Activated T-helper 17 cell treated with anti-CD3 and anti-CD28 coated beads, Interleukin-2, amount 50 U/mL, for 72 hours (primary cell): Measurements from ENCODE around the gene ZSCAN31. TPM values are rescaled to one million over a fixed set of nuclear protein-coding genes. Genes with fewer than 3 reads are reported as not detected.
A peak's percentile ranks its signal among the peaks of the same experiment; 100 is the strongest.
"Not testable (repeated sequence)": the region's sequence is repeated elsewhere in the genome, so short reads cannot be mapped to it uniquely, and the experiment has no call there.

ENCODE experiments used
- ATAC-seq: fragments of 150-1000 bp; cut with Tn5 transposase; replicated peaks from 2 replicates; pipeline ENCODE4 v1.10.0; 2021; ENCODE audit warnings: mild to moderate bottlenecking, moderate library complexity
- H3K27ac Mint-ChIP-seq: one replicate; pipeline ENCODE4 v1.8.0; 2022; ENCODE audit warnings: mixed read lengths
- H3K27me3 Mint-ChIP-seq: one replicate; pipeline ENCODE4 v1.8.0; 2022; ENCODE audit warnings: mixed read lengths
- H3K36me3 Mint-ChIP-seq: one replicate; pipeline ENCODE4 v1.8.0; 2022; ENCODE audit warnings: low read depth, mild to moderate bottlenecking, mixed read lengths
- H3K4me1 Mint-ChIP-seq: one replicate; pipeline ENCODE4 v1.8.0; 2022; ENCODE audit warnings: mixed read lengths
- H3K4me3 Mint-ChIP-seq: one replicate; pipeline ENCODE4 v1.8.0; 2022; ENCODE audit warnings: mild to moderate bottlenecking, mixed read lengths
- H3K9me3 Mint-ChIP-seq: one replicate; pipeline ENCODE4 v1.8.0; 2022; ENCODE audit warnings: mixed read lengths
- total RNA-seq, 2 donors: library from RNA; stranded (reverse); gene quantifications; one replicate each; pipeline ENCODE4 v1.2.3, GENCODE V29; 2022

ZSCAN31 gene
- total RNA-seq, 2 donors from 2014 or later, result 0.63 to 1.0 TPM

DNA sequence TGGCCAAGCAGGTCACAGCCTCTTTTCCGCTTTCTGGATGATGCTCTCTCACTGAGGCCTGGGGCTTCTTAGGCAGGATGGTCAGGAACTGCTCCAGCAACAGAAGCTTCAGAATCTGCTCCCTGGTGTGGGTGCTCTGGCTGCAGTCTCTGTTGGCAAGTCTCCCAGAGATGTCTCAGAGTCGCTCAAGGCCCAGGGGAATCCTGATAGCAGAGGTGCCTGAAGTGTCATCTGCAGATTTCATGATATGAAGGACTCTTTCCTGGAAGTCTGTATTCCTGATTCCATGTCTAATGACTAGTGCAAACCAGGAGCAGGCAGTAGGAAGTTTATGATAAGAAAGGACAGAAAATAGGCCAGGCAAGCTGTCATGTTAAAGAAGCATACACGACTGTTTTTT, 20.3 kb downstream of the ZSCAN31 start:
- H3K4me3 Mint-ChIP-seq, result no peak overlapping the region
- no peaks in the 10 kb centered on the region for H3K9me3 Mint-ChIP-seq
- H3K27ac Mint-ChIP-seq, result no peak overlapping the region
- no peaks in the 10 kb centered on the region for H3K36me3 Mint-ChIP-seq
- peaks cover 25% of the 10 kb centered on the region for H3K27me3 Mint-ChIP-seq
- H3K4me1 Mint-ChIP-seq, result no peaks in the 10 kb centered on the region
- no peak for ATAC-seq

DNA sequence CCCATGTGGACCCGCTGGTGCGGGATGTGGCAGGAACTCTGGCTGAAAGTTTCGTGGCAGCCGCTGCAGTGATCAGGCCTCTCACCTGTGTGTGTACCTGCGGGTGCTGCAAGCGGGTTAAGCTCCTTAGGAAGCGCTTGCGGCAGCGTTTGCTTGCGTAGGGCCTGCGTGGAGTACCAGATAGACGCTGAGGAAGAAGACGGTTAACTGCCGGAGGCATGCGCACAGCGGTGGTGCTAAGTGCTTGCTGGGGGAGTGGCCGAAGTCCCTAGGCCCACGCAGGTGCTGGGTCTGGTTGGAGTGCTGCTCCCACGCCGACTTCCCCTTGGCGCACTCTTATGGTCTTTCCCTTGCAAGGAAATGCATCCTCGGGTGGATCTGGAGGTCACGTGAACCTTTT, 23.0 kb downstream of the ZSCAN31 start:
- Mint-ChIP-seq H3K27me3 (peaks cover 37% of the 10 kb centered on the region), H3K4me1 (no peaks in the 10 kb centered on the region), H3K9me3 (no peaks in the 10 kb centered on the region), H3K36me3 (no peaks in the 10 kb centered on the region), H3K27ac (no peak overlapping the region), H3K4me3 (no peak overlapping the region)
- no peak for ATAC-seq

DNA sequence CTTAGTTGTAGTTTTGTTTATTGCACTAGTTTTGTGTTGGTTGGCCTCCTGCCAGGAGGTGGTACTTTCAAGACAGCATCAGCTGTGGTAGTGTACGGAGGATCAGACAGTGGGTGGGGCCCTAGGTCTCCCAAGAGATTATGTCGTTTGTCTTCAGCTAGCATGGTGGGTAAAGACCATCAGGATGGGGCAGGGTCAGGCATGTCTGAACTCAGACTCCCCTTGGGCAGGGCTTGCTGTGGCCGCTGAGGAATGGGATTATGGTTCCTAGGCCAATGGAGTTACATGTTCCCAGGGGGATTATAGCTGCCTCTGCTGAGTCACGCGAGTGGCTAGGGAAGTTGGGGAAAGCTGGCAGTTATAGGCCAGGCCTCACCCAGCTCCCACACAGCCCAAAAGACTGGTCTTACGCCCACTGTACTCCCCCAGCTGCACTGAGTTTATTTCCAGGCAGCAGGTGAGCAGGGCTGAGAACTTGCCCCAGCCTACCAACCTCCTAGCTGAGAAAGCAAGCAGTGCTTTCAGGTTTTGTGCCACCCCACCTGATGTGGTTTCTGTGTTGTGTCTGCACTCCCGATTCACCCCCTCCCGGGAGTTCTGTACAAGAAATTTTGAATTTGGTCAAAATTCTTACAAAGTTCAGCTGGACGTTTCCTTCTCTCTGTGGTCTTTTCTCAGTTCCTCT, 24.7 kb downstream of the ZSCAN31 start:
- Mint-ChIP-seq H3K36me3 (no peaks in the 10 kb centered on the region), H3K4me1 (no peaks in the 10 kb centered on the region), H3K27me3 (peaks cover 36% of the 10 kb centered on the region), H3K9me3 (peaks cover 4% of the 10 kb centered on the region), H3K4me3 (no peak overlapping the region), H3K27ac (no peak overlapping the region)
- ATAC-seq, result no peak

DNA sequence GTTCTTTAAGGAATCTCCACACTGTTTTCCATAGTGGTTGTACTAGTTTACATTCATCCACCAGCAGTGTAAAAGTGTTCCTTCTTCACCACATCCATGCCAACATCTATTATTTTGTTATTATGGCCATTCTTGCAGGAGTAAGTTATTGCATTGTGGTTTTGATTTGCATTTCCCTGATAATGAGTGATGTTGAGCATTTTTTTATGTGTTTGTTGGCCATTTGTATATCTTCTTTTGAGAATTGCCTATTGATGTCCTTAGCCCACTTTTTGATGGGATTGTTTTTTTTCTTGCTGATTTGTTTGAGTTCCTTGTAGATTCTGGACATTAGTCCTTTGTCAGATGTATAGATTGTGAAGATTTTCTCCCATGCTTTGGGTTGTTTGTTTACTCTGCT, 29.6 kb downstream of the ZSCAN31 start:
- H3K27ac Mint-ChIP-seq, H3K36me3 Mint-ChIP-seq, H3K4me3 Mint-ChIP-seq, H3K9me3 Mint-ChIP-seq, ATAC-seq: not testable (repeated sequence)
- Mint-ChIP-seq H3K27me3 (peaks cover 22% of the 10 kb centered on the region), H3K4me1 (peaks cover 14% of the 10 kb centered on the region)

DNA sequence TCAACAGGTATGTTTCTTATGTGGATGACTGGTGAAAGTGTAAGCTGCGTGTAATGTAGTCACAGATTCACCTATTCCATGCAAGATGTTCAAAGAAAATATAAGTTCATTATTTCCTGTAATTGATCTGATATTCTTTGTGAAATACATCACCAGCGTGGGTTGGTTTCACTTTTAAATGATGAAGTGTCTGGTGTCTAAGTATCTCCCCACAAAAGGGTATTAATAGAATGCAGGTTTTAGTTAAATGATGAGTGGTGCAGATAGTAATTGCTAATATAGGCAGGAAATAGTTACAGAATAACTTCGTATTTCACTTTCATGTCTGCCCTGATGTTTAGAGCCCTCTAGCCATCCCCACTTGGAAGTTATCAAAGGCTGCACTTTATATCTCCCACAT, 32.4 kb downstream of the ZSCAN31 start:
- Mint-ChIP-seq H3K4me3 (peak overlapping the region; percentile 37), H3K27me3 (peaks cover 4% of the 10 kb centered on the region), H3K36me3 (no peaks in the 10 kb centered on the region), H3K27ac (peak overlapping the region; percentile 58), H3K9me3 (peaks cover 5% of the 10 kb centered on the region), H3K4me1 (peaks cover 14% of the 10 kb centered on the region)
- ATAC-seq, result peak; percentile 82

DNA sequence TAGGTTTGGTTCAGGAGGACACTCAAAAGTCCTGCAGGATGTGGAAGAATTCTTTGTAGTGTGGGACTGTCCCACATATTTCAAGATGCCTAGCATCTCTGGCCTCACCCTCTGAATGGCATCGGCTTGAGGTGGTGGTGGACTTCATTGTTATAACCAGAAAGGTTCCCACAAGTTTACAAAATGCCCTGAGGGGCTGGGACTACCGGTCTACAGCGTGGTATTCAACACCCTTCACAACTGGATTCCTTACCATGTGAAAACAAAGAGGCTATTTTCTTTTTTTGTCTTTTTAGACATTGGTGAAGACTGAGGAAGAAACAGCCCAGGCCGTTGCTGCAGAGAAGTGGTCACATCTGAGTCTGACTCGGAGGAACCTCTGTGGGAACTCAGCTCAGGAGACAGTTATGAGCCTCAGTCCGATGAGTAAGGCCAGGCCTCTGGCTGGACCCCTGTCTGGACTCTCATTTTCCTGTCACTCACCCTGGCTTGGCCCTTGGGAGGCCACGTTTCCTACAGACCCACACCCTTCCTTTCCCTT, 39.4 kb downstream of the ZSCAN31 start:
- Mint-ChIP-seq H3K36me3 (no peaks in the 10 kb centered on the region), H3K27ac (no peak overlapping the region), H3K4me1 (no peaks in the 10 kb centered on the region), H3K9me3 (no peaks in the 10 kb centered on the region), H3K4me3 (no peak overlapping the region), H3K27me3 (no peaks in the 10 kb centered on the region)
- no peak for ATAC-seq

DNA sequence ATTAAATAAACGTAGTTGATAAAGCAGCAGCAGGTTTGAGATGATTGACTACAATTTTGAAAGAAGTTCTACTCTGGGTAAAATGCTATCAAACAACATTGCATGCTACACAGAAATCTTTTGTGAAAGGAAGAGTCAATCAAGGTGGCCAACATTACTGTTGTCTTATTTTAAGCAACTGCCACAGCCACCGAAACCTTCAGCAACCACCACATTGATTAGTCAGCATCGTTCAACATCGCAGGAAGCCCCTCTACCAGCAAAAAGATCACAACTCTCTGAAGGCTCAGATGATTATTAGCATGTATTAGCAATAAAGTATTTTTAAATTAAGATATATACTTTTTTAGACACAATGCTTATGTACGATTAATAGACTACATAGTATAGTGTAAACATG, 40.6 kb downstream of the ZSCAN31 start:
- Mint-ChIP-seq H3K27ac (no peak overlapping the region), H3K4me1 (no peaks in the 10 kb centered on the region), H3K36me3 (no peaks in the 10 kb centered on the region)

DNA sequence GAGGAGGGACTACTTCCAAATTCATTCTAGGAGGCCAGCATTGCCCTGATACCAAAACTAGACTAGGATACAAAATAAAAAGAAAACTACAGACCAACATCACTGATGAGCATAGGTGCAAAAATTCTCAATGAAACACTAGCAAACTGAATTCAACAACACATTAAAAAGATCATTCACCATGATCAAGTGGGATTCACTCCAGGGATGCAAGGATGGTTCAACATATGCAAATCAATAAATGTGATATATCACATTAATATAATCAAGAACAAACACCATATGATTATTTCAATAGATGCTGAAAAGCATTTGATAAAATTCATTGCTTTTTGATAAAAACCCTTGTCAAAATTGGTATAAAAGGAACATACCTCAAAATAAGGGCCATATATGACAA, 44.4 kb downstream of the ZSCAN31 start:
- peaks cover 3% of the 10 kb centered on the region for H3K36me3 Mint-ChIP-seq
- H3K27ac Mint-ChIP-seq, result no peak overlapping the region
- no peak for ATAC-seq
- no peaks in the 10 kb centered on the region for H3K4me1 Mint-ChIP-seq
- H3K27me3 Mint-ChIP-seq, result peaks cover 2% of the 10 kb centered on the region
- H3K9me3 Mint-ChIP-seq, result no peaks in the 10 kb centered on the region
- H3K4me3 Mint-ChIP-seq, result no peak overlapping the region

More for the DNA sequence above, 40.6 kb downstream of the ZSCAN31 start:
- Mint-ChIP-seq H3K9me3 (no peaks in the 10 kb centered on the region), H3K4me3 (no peak overlapping the region), H3K27me3 (no peaks in the 10 kb centered on the region)
- ATAC-seq, result no peak

DNA sequence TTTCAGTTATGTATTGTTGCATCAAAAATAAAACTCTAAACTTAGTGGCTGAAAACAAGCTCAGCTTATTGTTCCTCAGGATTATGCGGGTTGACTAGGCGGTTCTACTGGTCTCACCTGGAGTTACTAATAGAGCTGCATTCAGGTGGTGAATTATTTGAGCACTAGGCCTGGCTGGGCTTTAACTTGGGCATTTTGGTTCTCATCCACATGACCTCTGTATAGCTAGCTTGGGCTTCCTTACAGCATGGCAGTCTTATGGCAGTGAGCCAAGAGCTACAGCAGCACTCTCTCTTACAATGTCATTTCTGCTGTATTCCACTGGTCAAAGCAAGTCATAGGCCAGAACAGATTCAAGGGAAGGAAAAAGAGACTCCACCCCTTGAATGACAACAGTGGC, 53.0 kb downstream of the ZSCAN31 start:
- Mint-ChIP-seq H3K4me3 (no peak overlapping the region), H3K27me3 (peaks cover 16% of the 10 kb centered on the region), H3K9me3 (no peaks in the 10 kb centered on the region), H3K4me1 (no peaks in the 10 kb centered on the region), H3K27ac (no peak overlapping the region), H3K36me3 (peaks cover 6% of the 10 kb centered on the region)
- no peak for ATAC-seq

DNA sequence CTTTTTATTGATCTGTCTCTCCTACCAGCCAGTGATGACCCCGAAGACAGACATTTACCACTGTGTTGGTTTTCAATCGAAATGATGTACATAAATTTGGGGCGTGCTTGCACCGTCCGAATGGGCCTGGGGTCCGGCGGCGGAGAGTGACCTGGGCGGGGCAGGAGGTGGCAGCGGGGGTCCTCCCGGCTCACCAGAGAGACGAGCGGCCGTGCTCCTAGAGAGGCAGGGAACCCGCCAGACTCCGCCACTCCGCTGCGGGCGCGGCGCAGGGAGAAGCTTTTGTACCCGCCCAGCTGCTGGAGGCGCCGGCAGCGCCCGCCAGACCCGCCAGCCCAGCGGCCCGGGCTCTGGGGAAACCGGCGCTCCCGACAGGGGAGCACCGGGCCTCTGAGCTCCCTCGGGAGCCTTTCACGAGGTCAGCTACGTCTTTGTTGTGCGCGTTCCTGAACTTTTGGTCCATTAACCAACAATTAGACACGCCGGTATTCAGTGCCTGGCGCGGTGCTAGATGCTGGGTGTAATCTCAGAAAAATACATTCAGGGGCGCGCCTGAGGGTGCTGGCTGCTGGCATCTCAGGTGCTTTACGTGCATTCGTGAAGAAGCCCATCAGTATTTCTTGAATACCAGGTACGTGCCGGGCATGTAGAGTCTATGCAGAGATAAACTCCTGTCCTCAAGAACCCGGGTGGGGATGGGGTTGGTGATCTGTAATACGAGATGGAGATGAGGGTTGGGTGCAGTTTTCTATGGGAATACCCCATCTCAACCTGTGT, 54.5 kb downstream of the ZSCAN31 start, which contains the start of gene PGBD1:
PGBD1 (plus strand) TSS at position 285 of the 777 bp plus-strand sequence. CDS start 2,242 bp downstream, outside the sequence.
- peaks cover 14% of the 10 kb centered on the region for H3K27me3 Mint-ChIP-seq
- no peaks in the 10 kb centered on the region for H3K9me3 Mint-ChIP-seq
- peak within 1 kb of the TSS; percentile 68 for H3K4me3 Mint-ChIP-seq
- peak; percentile 82 for ATAC-seq
- H3K36me3 Mint-ChIP-seq, result peaks cover 9% of the 10 kb centered on the region
- H3K4me1 Mint-ChIP-seq, result no peaks in the 10 kb centered on the region
- no peak within 1 kb of the TSS for H3K27ac Mint-ChIP-seq

DNA sequence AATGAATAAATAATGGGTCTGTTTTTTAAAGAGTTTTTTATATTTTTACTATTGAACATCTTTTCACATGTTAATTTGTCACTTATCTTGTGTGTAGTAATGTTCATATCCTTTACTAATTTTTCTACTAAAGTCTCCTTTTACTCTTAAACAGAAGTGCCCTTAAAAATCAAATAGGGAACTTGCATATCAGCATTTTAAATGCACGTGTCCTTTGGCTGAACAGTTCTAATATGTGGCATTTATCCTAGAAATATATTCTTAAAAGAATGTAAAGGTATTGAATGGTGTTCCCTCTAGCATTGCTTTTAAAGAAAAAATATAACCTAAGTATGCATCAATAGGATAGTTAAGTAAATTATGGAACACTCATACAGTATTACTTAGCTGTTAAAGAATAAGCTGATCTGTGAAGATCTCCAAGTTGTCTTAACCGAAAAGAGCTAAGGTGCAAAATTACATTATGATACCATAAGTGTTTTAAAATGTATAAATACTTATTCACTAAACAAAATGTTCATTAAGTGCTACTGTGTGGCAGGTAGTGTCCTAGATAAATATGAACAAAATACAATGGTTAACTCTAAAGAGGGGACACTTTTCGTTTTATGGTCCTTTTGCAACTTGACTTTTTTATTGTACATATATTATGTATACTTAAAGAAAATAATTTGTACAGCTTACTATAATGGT, 55.2 kb downstream of the ZSCAN31 start:
- H3K27ac Mint-ChIP-seq, result no peak overlapping the region
- no peaks in the 10 kb centered on the region for H3K9me3 Mint-ChIP-seq
- ATAC-seq, result no peak
- no peaks in the 10 kb centered on the region for H3K4me1 Mint-ChIP-seq
- peaks cover 14% of the 10 kb centered on the region for H3K36me3 Mint-ChIP-seq
- peak overlapping the region; percentile 68 for H3K4me3 Mint-ChIP-seq
- H3K27me3 Mint-ChIP-seq, result peaks cover 13% of the 10 kb centered on the region

DNA sequence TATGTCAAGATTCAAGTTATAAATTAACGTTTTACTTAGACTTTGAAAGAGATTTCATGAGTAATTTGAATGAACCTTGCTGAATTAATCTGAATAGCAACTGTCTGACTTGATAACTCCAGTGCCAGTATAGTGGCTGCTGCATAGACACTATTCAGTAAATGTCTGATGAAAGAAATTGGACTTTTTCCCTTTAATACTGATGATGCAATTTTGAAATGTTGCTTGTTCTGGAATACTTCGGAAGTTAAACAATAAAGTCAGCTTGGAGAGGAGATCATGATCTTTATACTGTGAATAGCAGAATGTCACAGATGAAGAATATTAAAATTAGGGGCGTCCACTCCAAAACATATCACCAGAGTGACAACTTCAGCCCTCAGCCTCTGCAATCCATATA, 58.2 kb downstream of the ZSCAN31 start:
- Mint-ChIP-seq H3K27me3 (peaks cover 11% of the 10 kb centered on the region), H3K4me1 (peaks cover 6% of the 10 kb centered on the region), H3K9me3 (no peaks in the 10 kb centered on the region), H3K27ac (no peak overlapping the region), H3K36me3 (peaks cover 44% of the 10 kb centered on the region), H3K4me3 (no peak overlapping the region)
- ATAC-seq, result no peak

DNA sequence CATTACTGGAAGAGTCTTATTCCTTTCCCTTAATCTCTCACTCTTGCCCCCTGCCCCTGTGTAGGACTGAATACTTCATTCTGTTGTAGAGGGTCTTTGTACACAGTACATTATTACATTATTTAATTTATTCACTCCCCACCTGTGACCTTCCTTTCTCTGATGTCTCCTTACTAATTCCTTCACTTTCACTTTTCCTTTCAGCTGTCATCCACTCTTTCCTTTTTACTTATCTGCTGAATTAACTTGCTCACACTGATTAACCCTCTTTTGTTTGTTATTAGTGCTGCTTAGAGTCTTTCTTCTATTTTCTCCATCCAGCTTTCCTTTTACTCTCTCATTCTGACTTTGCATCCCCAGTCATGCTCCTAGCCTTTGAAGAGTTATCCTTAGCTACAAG, 61.1 kb downstream of the ZSCAN31 start:
- ATAC-seq, result no peak
- no peaks in the 10 kb centered on the region for H3K9me3 Mint-ChIP-seq
- peaks cover 56% of the 10 kb centered on the region for H3K36me3 Mint-ChIP-seq
- H3K4me1 Mint-ChIP-seq, result peaks cover 10% of the 10 kb centered on the region
- no peaks in the 10 kb centered on the region for H3K27me3 Mint-ChIP-seq
- H3K4me3 Mint-ChIP-seq, result no peak overlapping the region
- peak overlapping the region; percentile 3 for H3K27ac Mint-ChIP-seq
